Measurements from ENCODE around the gene PRR15.

DNA sequence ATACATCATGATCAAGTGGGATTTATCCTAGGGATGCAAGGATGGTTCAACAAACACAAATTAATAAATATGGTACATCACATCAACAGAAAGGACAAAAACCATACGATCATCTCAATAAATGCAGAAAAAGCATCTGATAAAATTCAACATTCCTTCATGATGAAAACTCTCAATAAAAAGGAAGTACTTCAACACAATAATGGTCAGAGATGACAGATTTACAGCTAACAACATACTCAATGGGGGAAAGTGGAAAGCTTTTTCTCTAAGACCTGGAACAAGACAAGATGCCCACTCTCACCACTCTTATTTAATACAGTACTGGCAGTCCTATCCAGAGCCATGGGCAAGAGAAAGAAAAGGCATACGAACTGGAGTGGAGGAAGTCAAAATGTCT is 39.9 kb upstream of the PRR15 start:
- TF ChIP-seq, protein P1, sequence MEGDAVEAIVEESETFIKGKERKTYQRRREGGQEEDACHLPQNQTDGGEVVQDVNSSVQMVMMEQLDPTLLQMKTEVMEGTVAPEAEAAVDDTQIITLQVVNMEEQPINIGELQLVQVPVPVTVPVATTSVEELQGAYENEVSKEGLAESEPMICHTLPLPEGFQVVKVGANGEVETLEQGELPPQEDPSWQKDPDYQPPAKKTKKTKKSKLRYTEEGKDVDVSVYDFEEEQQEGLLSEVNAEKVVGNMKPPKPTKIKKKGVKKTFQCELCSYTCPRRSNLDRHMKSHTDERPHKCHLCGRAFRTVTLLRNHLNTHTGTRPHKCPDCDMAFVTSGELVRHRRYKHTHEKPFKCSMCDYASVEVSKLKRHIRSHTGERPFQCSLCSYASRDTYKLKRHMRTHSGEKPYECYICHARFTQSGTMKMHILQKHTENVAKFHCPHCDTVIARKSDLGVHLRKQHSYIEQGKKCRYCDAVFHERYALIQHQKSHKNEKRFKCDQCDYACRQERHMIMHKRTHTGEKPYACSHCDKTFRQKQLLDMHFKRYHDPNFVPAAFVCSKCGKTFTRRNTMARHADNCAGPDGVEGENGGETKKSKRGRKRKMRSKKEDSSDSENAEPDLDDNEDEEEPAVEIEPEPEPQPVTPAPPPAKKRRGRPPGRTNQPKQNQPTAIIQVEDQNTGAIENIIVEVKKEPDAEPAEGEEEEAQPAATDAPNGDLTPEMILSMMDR (IDR thresholded peaks at IDR 0.05) = no peak
- no peak for TF ChIP-seq EP300 (IDR thresholded peaks at IDR 0.05; ENCODE audit: low read depth)

All from transverse colon (tissue), 3 donors.